ENCODE data around the gene MYCBP.

The MYCBP gene

GRCh38 chr1:38896169-38896568 lies 23.0 kb upstream of the MYCBP start:
- H3K27me3 ChIP-seq (ENCODE audit: control insufficient read depth, insufficient read depth, low read length), result no peaks in the 10 kb centered on the region
- H3K4me3 ChIP-seq (ENCODE audit: low read depth, low read length), result no peak overlapping the region

GRCh38 chr1:38892976-38893375 lies 19.8 kb upstream of the MYCBP start:
- Histone ChIP-seq H3K9ac (ENCODE audit: low read depth, low read length) (no peak overlapping the region), H3K9me3 (ENCODE audit: control insufficient read depth, insufficient read depth, low read length) (no peaks in the 10 kb centered on the region), H3K4me1 (ENCODE audit: control insufficient read depth, insufficient read depth, low read length) (no peaks in the 10 kb centered on the region), H3K27me3 (ENCODE audit: control insufficient read depth, insufficient read depth, low read length) (no peaks in the 10 kb centered on the region), H3K36me3 (ENCODE audit: control insufficient read depth, insufficient read depth, low read length) (no peaks in the 10 kb centered on the region), H3K4me3 (ENCODE audit: low read depth, low read length) (no peak overlapping the region)

More at GRCh38 chr1:38896169-38896568, 23.0 kb upstream of the MYCBP start:
- Histone ChIP-seq H3K9me3 (ENCODE audit: control insufficient read depth, insufficient read depth, low read length) (no peaks in the 10 kb centered on the region), H3K4me1 (ENCODE audit: control insufficient read depth, insufficient read depth, low read length) (no peaks in the 10 kb centered on the region), H3K9ac (ENCODE audit: low read depth, low read length) (no peak overlapping the region), H3K36me3 (ENCODE audit: control insufficient read depth, insufficient read depth, low read length) (no peaks in the 10 kb centered on the region)

GRCh38 chr1:38891753-38892152 lies 18.6 kb upstream of the MYCBP start:
- Histone ChIP-seq H3K27me3 (ENCODE audit: control insufficient read depth, insufficient read depth, low read length) (no peaks in the 10 kb centered on the region), H3K9me3 (ENCODE audit: control insufficient read depth, insufficient read depth, low read length) (no peaks in the 10 kb centered on the region), H3K36me3 (ENCODE audit: control insufficient read depth, insufficient read depth, low read length) (no peaks in the 10 kb centered on the region), H3K9ac (ENCODE audit: low read depth, low read length) (no peak overlapping the region), H3K4me1 (ENCODE audit: control insufficient read depth, insufficient read depth, low read length) (no peaks in the 10 kb centered on the region), H3K4me3 (ENCODE audit: low read depth, low read length) (no peak overlapping the region)

- Histone ChIP-seq H3K36me3 (ENCODE audit: control insufficient read depth, insufficient read depth, low read length) (no peaks in the 10 kb centered on the region), H3K4me3 (ENCODE audit: low read depth, low read length) (no peak overlapping the region), H3K4me1 (ENCODE audit: control insufficient read depth, insufficient read depth, low read length) (peaks cover 4% of the 10 kb centered on the region), H3K9ac (ENCODE audit: low read depth, low read length) (no peak overlapping the region), H3K9me3 (ENCODE audit: control insufficient read depth, insufficient read depth, low read length) (no peaks in the 10 kb centered on the region), H3K27me3 (ENCODE audit: control insufficient read depth, insufficient read depth, low read length) (no peaks in the 10 kb centered on the region)
These were observed 16.4 kb upstream of the MYCBP start for GRCh38 chr1:38889589-38889988.

- Histone ChIP-seq H3K9me3 (ENCODE audit: control insufficient read depth, insufficient read depth, low read length) (no peaks in the 10 kb centered on the region), H3K4me3 (ENCODE audit: low read depth, low read length) (no peak overlapping the region), H3K9ac (ENCODE audit: low read depth, low read length) (no peak overlapping the region), H3K4me1 (ENCODE audit: control insufficient read depth, insufficient read depth, low read length) (peaks cover 4% of the 10 kb centered on the region), H3K27me3 (ENCODE audit: control insufficient read depth, insufficient read depth, low read length) (no peaks in the 10 kb centered on the region), H3K36me3 (ENCODE audit: control insufficient read depth, insufficient read depth, low read length) (no peaks in the 10 kb centered on the region)
These were observed 15.5 kb upstream of the MYCBP start for GRCh38 chr1:38888423-38889333.

GRCh38 chr1:38885092-38885491 lies 11.9 kb upstream of the MYCBP start:
- Histone ChIP-seq H3K27me3 (ENCODE audit: control insufficient read depth, insufficient read depth, low read length) (no peaks in the 10 kb centered on the region), H3K9ac (ENCODE audit: low read depth, low read length) (no peak overlapping the region), H3K36me3 (ENCODE audit: control insufficient read depth, insufficient read depth, low read length) (no peaks in the 10 kb centered on the region), H3K9me3 (ENCODE audit: control insufficient read depth, insufficient read depth, low read length) (no peaks in the 10 kb centered on the region), H3K4me3 (ENCODE audit: low read depth, low read length) (no peak overlapping the region), H3K4me1 (ENCODE audit: control insufficient read depth, insufficient read depth, low read length) (peaks cover 4% of the 10 kb centered on the region)

- H3K9me3 ChIP-seq (ENCODE audit: control insufficient read depth, insufficient read depth, low read length), result no peaks in the 10 kb centered on the region
- H3K4me3 ChIP-seq (ENCODE audit: low read depth, low read length), result no peak within 1 kb of the TSS
These were observed 8.3 kb upstream of the MYCBP start, which contains the start of gene GJA9 for GRCh38 chr1:38881487-38881886. GJA9 (minus strand) TSS chr1:38881587; CDS start chr1:38876098, 5,489 bp downstream.

GRCh38 chr1:38875811-38876210 lies 2.7 kb upstream of the MYCBP start:
- Histone ChIP-seq H3K4me3 (ENCODE audit: low read depth, low read length) (no peak overlapping the region), H3K27me3 (ENCODE audit: control insufficient read depth, insufficient read depth, low read length) (no peaks in the 10 kb centered on the region), H3K4me1 (ENCODE audit: control insufficient read depth, insufficient read depth, low read length) (peaks cover 4% of the 10 kb centered on the region), H3K9me3 (ENCODE audit: control insufficient read depth, insufficient read depth, low read length) (no peaks in the 10 kb centered on the region), H3K36me3 (ENCODE audit: control insufficient read depth, insufficient read depth, low read length) (no peaks in the 10 kb centered on the region), H3K9ac (ENCODE audit: low read depth, low read length) (no peak overlapping the region)

More at GRCh38 chr1:38881487-38881886, 8.3 kb upstream of the MYCBP start, which contains the start of gene GJA9:
- Histone ChIP-seq H3K4me1 (ENCODE audit: control insufficient read depth, insufficient read depth, low read length) (peaks cover 1% of the 10 kb centered on the region), H3K27me3 (ENCODE audit: control insufficient read depth, insufficient read depth, low read length) (no peaks in the 10 kb centered on the region), H3K9ac (ENCODE audit: low read depth, low read length) (no peak within 1 kb of the TSS), H3K36me3 (ENCODE audit: control insufficient read depth, insufficient read depth, low read length) (no peaks in the 10 kb centered on the region)

- H3K9ac ChIP-seq (ENCODE audit: low read depth, low read length), result peak overlapping the region; percentile 27
- no peaks in the 10 kb centered on the region for H3K9me3 ChIP-seq (ENCODE audit: control insufficient read depth, insufficient read depth, low read length)
- peak overlapping the region; percentile 89 for H3K4me3 ChIP-seq (ENCODE audit: low read depth, low read length)
- no peaks in the 10 kb centered on the region for H3K27me3 ChIP-seq (ENCODE audit: control insufficient read depth, insufficient read depth, low read length)
- H3K4me1 ChIP-seq (ENCODE audit: control insufficient read depth, insufficient read depth, low read length), result peaks cover 4% of the 10 kb centered on the region
- H3K36me3 ChIP-seq (ENCODE audit: control insufficient read depth, insufficient read depth, low read length), result no peaks in the 10 kb centered on the region
These were observed 634 bp downstream of the MYCBP start for GRCh38 chr1:38872401-38873026.

- Histone ChIP-seq H3K9ac (ENCODE audit: low read depth, low read length) (no peak overlapping the region), H3K4me1 (ENCODE audit: control insufficient read depth, insufficient read depth, low read length) (peaks cover 4% of the 10 kb centered on the region), H3K9me3 (ENCODE audit: control insufficient read depth, insufficient read depth, low read length) (no peaks in the 10 kb centered on the region), H3K36me3 (ENCODE audit: control insufficient read depth, insufficient read depth, low read length) (no peaks in the 10 kb centered on the region), H3K27me3 (ENCODE audit: control insufficient read depth, insufficient read depth, low read length) (no peaks in the 10 kb centered on the region), H3K4me3 (ENCODE audit: low read depth, low read length) (no peak overlapping the region)
These were observed 2.2 kb downstream of the MYCBP start for GRCh38 chr1:38870996-38871395.

GRCh38 chr1:38867208-38867607 lies 5.9 kb downstream of the MYCBP start:
- Histone ChIP-seq H3K4me1 (ENCODE audit: control insufficient read depth, insufficient read depth, low read length) (peaks cover 2% of the 10 kb centered on the region), H3K36me3 (ENCODE audit: control insufficient read depth, insufficient read depth, low read length) (peaks cover 4% of the 10 kb centered on the region), H3K27me3 (ENCODE audit: control insufficient read depth, insufficient read depth, low read length) (no peaks in the 10 kb centered on the region), H3K9me3 (ENCODE audit: control insufficient read depth, insufficient read depth, low read length) (no peaks in the 10 kb centered on the region), H3K9ac (ENCODE audit: low read depth, low read length) (no peak overlapping the region), H3K4me3 (ENCODE audit: low read depth, low read length) (no peak overlapping the region)

All from iPS-15b (cell line).